H9 (cell line): ENCODE measurements around the gene MGMT. TPM values are rescaled to one million over a fixed set of nuclear protein-coding genes. Genes with fewer than 3 reads are reported as not detected.

Experiments used
- DNase-seq: peaks from one replicate; pipeline ENCODE4 v3.0.0-alpha.2; 2017
- H2AFZ ChIP-seq: one replicate; pipeline ENCODE4 v1.6.1; 2013; ENCODE audit warnings: mild to moderate bottlenecking, low read length, control low read depth, moderate library complexity
- H2AK5ac ChIP-seq: 2 replicates; pipeline ENCODE4 v1.6.1; 2013; ENCODE audit warnings: low read length, control low read depth, mixed read lengths; ENCODE audit not compliant: insufficient read length
- H2BK120ac ChIP-seq: one replicate; pipeline ENCODE4 v1.6.1; 2013; ENCODE audit warnings: low read depth, mild to moderate bottlenecking, low read length, control low read depth, inconsistent platforms; ENCODE audit not compliant: poor library complexity, severe bottlenecking
- H2BK12ac ChIP-seq: 2 replicates; pipeline ENCODE4 v1.6.1; 2013; ENCODE audit warnings: low read length, control low read depth, mixed read lengths, low read depth; ENCODE audit not compliant: insufficient read length
- H2BK15ac ChIP-seq: 2 replicates; pipeline ENCODE4 v1.6.1; 2013; ENCODE audit warnings: low read depth, low read length, control low read depth
- H2BK20ac ChIP-seq: one replicate; pipeline ENCODE4 v1.6.1; 2013; ENCODE audit warnings: low read depth, mild to moderate bottlenecking, low read length, control low read depth, inconsistent platforms; ENCODE audit not compliant: poor library complexity, severe bottlenecking
- H2BK5ac ChIP-seq: 2 replicates; pipeline ENCODE4 v1.6.1; 2013; ENCODE audit warnings: low read length, control low read depth, mixed read lengths; ENCODE audit not compliant: insufficient read length
- H3K14ac ChIP-seq: 2 replicates; pipeline ENCODE4 v1.6.1; 2013; ENCODE audit warnings: low read length, control low read depth; ENCODE audit not compliant: insufficient read depth
- H3K18ac ChIP-seq: 2 replicates; pipeline ENCODE4 v1.6.1; 2013; ENCODE audit warnings: low read depth, mild to moderate bottlenecking, mixed read lengths, low read length, control low read depth; ENCODE audit not compliant: insufficient read length
- H3K23ac ChIP-seq: 2 replicates; pipeline ENCODE4 v1.6.1; 2013; ENCODE audit warnings: low read length, control low read depth, mixed read lengths, low read depth; ENCODE audit not compliant: insufficient read length
- H3K23me2 ChIP-seq: 2 replicates; pipeline ENCODE4 v1.6.1; 2013; ENCODE audit warnings: low read depth, mild to moderate bottlenecking, mixed read lengths, low read length, control low read depth; ENCODE audit not compliant: insufficient read length, poor library complexity, severe bottlenecking
- H3K27ac ChIP-seq: 2 replicates; pipeline ENCODE4 v1.5.1; 2013; ENCODE audit warnings: low read length, control low read depth, mixed read lengths, low read depth; ENCODE audit not compliant: insufficient read length
- H3K27me3 ChIP-seq: 2 replicates; pipeline ENCODE4 v1.6.1; 2013; ENCODE audit warnings: low read length, control low read depth, inconsistent platforms; ENCODE audit not compliant: insufficient read depth
- H3K4ac ChIP-seq: 2 replicates; pipeline ENCODE4 v1.6.1; 2013; ENCODE audit warnings: low read depth, mild to moderate bottlenecking, control low read depth, inconsistent platforms, low read length, moderate library complexity
- H3K4me1 ChIP-seq: 2 replicates; pipeline ENCODE4 v1.6.1; 2013; ENCODE audit warnings: low read length, control low read depth, inconsistent platforms; ENCODE audit not compliant: insufficient read depth
- H3K4me2 ChIP-seq: 2 replicates; pipeline ENCODE4 v1.6.1; 2013; ENCODE audit warnings: low read length, control low read depth, mixed read lengths; ENCODE audit not compliant: insufficient read length, insufficient read depth
- H3K56ac ChIP-seq: 2 replicates; pipeline ENCODE4 v1.6.1; 2013; ENCODE audit warnings: low read depth, mild to moderate bottlenecking, mixed read lengths, low read length, control low read depth; ENCODE audit not compliant: insufficient read length
- H3K79me1 ChIP-seq: 2 replicates; pipeline ENCODE4 v1.6.1; 2013; ENCODE audit warnings: low read depth, mild to moderate bottlenecking, moderate library complexity, low read length, control low read depth, inconsistent platforms; ENCODE audit not compliant: insufficient read depth, poor library complexity, severe bottlenecking
- H3K79me2 ChIP-seq: 2 replicates; pipeline ENCODE4 v1.6.1; 2013; ENCODE audit warnings: low read length, control low read depth, inconsistent platforms; ENCODE audit not compliant: insufficient read depth
- H3K9ac ChIP-seq: 2 replicates; pipeline ENCODE4 v1.6.1; 2013; ENCODE audit warnings: low read length, control low read depth, mixed read lengths; ENCODE audit not compliant: insufficient read length; ENCODE audit errors: extremely low read depth
- H3K9me3 ChIP-seq: one replicate; pipeline ENCODE4 v1.6.1; 2013; ENCODE audit warnings: low read depth, low read length, inconsistent platforms; ENCODE audit not compliant: control insufficient read depth
- H3T11ph ChIP-seq: one replicate; pipeline ENCODE4 v1.6.1; 2013; ENCODE audit warnings: mild to moderate bottlenecking, low read length, control low read depth, inconsistent platforms
- H4K20me1 ChIP-seq: one replicate; pipeline ENCODE4 v1.6.1; 2013; ENCODE audit not compliant: control insufficient read depth, insufficient read length, insufficient read depth
- H4K5ac ChIP-seq: 2 replicates; pipeline ENCODE4 v1.6.1; 2013; ENCODE audit warnings: low read depth, mild to moderate bottlenecking, mixed read lengths, low read length, control low read depth; ENCODE audit not compliant: insufficient read length
- H4K8ac ChIP-seq: replicated peaks from 2 replicates; pipeline ENCODE4 v1.6.1; 2013; ENCODE audit warnings: low read length, control low read depth, mixed read lengths, low read depth; ENCODE audit not compliant: insufficient read length
- H4K91ac ChIP-seq: 2 replicates; pipeline ENCODE4 v1.6.1; 2013; ENCODE audit warnings: low read depth, mild to moderate bottlenecking, moderate library complexity, mixed read lengths, low read length, control low read depth; ENCODE audit not compliant: insufficient read length
- H3K27ac Mint-ChIP-seq, 3 experiments: 2 replicates in 2 of 3; 3 replicates in 1 of 3; pipeline ENCODE4 v1.8.0; 2020 to 2021; ENCODE audit warnings: mixed read lengths in 3 of 3, mild to moderate bottlenecking in 1 of 3, moderate library complexity in 1 of 3
- H3K27me3 Mint-ChIP-seq: 2 replicates; pipeline ENCODE4 v1.8.0; 2021; ENCODE audit warnings: low read depth, mild to moderate bottlenecking, moderate library complexity, mixed read lengths
- H3K36me3 Mint-ChIP-seq, 3 experiments: 2 replicates in 2 of 3; 3 replicates in 1 of 3; pipeline ENCODE4 v1.8.0; 2020 to 2021; ENCODE audit warnings: low read depth in 3 of 3, mixed read lengths in 3 of 3; ENCODE audit not compliant: insufficient read depth in 1 of 3
- H3K4me1 Mint-ChIP-seq, 2 experiments: 2 replicates each; pipeline ENCODE4 v1.8.0; 2020; ENCODE audit warnings: mixed read lengths in 2 of 2
- H3K4me3 Mint-ChIP-seq, 2 experiments: 2 replicates in 1 of 2; 3 replicates in 1 of 2; pipeline ENCODE4 v1.8.0; 2020 to 2021; ENCODE audit warnings: mild to moderate bottlenecking in 2 of 2, mixed read lengths in 2 of 2, moderate library complexity in 1 of 2
- H3K9me3 Mint-ChIP-seq, 2 experiments: 2 replicates in 1 of 2; 3 replicates in 1 of 2; pipeline ENCODE4 v1.8.0; 2020; ENCODE audit warnings: mild to moderate bottlenecking in 2 of 2, mixed read lengths in 2 of 2, moderate library complexity in 1 of 2
- CTCF ChIP-seq: fragments of 200-600 bp; sonication (generic); conservative IDR thresholded peaks from 3 replicates; pipeline ENCODE4 v1.8.0; 2021; ENCODE audit warnings: antibody characterized with exemption, mild to moderate bottlenecking
- WGBS: extraction: QIAGEN DNeasy Blood & Tissue Kit; methylation state at CpG from one replicate; pipeline ENCODE4 v1.1.7; 2013; ENCODE audit warnings: missing lambda C conversion rate, low lambda C conversion rate, mixed read lengths; ENCODE audit not compliant: insufficient read length; ENCODE audit errors: extremely low coverage; 5-methylcytosine and 5-hydroxymethylcytosine counted together
- total RNA-seq: library from RNA; stranded (reverse); gene quantifications from 2 replicates; pipeline ENCODE4 v1.2.1, GENCODE V29; 2021

Gene MGMT
- total RNA-seq, 1 experiment from 2014 or later: 18.4 TPM

- Histone ChIP-seq H4K5ac (no peak overlapping the region), H3K9me3 (no peaks in the 10 kb centered on the region), H3K27ac (no peak overlapping the region), H3K79me2 (no peaks in the 10 kb centered on the region), H2AFZ (no peak overlapping the region), H3K79me1 (no peaks in the 10 kb centered on the region), H3K23me2 (no peaks in the 10 kb centered on the region), H4K91ac (no peak overlapping the region), H3K23ac (no peak overlapping the region), H4K8ac (no peak overlapping the region), H3T11ph (no peak overlapping the region), H2BK5ac (no peak overlapping the region), H2AK5ac (no peak overlapping the region), H2BK120ac (no peak overlapping the region), H3K4me1 (no peaks in the 10 kb centered on the region), H2BK15ac (no peak overlapping the region), H2BK12ac (no peak overlapping the region), H3K14ac (no peak overlapping the region; the same call in 1 of the 2 replicates), H3K4me2 (no peak overlapping the region), H4K20me1 (no peaks in the 10 kb centered on the region), H2BK20ac (no peak overlapping the region), H3K56ac (no peak overlapping the region), H3K4ac (no peak overlapping the region), H3K27me3 (no peaks in the 10 kb centered on the region), H3K18ac (no peak overlapping the region), H3K9ac (no peak overlapping the region)
- Mint-ChIP-seq H3K27ac (peak overlapping the region in 2 of 3 experiments; percentile 33 to 42; a peak in 1 of 7 replicates), H3K36me3 (no peaks in the 10 kb centered on the region; a peak in 1 of 7 replicates), H3K9me3 (no peaks in the 10 kb centered on the region), H3K4me3 (no peak overlapping the region), H3K4me1 (peaks cover 14 to 15% of the 10 kb centered on the region in 2 experiments), H3K27me3 (no peaks in the 10 kb centered on the region)
- no CpG with 5 or more reads among the region's 11 CpGs for WGBS
- no peak for TF ChIP-seq CTCF
- DNase-seq: no peak
Observed at GRCh38 chr10:129653861-129654260, 186.8 kb downstream of the MGMT start.
